ENCODE data around the gene USP9X.
A peak's percentile ranks its signal among the peaks of the same experiment; 100 is the strongest.
"Not testable (repeated sequence)": the region's sequence is repeated elsewhere in the genome, so short reads cannot be mapped to it uniquely, and the experiment has no call there.

USP9X gene

GRCh38 chrX:41133551-41133950 is 48.3 kb downstream of the USP9X start:
- no peak for DNase-seq

- no peak for DNase-seq
Observed at GRCh38 chrX:41137589-41137988, 52.3 kb downstream of the USP9X start.

GRCh38 chrX:41142130-41142910 is 57.1 kb downstream of the USP9X start:
- DNase-seq: no peak

DNA sequence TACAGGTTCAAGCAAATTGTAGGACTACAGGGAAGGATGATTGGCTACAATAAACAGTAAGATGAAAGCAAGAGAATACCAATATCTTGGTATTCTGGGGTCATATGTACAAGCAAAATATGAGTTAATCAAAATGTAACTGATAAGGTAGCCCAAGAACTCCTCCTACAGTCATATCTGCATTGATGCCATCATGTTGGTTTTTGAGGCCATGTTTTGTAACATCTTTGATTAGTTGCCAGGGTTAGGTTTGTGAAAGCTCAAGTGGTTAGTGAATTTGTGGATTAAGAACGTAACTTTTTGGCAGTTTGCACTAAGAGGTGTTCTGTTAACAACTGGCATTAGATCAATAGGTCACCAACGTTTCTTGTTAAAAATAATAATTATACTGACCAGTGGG is 59.6 kb downstream of the USP9X start:
- DNase-seq: no peak

DNA sequence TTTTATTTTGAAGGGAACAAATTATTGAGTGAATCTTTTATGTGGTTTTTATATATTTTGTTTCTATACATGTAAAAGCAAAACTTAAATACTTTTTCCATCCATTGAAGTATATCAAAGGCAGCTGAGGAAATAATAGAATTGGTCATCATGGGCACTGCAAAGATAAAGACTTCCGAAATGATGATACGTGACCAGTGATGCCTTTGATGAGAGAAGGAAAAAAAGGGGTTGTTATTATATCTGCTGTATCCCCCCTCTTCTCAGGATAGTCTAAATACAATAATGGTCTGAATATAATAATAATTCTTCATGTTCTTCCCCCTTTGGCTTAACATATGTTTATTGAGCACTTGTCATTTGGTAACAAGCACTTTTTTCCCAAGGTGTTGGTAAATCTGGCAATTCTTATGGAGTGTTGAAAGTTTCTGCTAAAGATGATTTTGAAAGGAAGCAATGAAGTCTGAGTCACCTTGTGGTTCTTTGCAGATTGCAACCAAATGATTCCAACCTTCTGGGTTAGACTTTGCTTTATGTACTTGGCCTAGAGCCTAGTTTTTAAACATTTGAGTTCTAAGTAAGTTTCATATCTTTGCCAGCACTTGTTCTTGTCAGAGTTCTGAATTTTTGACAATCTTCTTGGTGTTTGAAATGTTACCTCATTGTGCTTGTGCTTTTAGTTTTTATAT is 60.8 kb downstream of the USP9X start:
- DNase-seq: no peak

DNA sequence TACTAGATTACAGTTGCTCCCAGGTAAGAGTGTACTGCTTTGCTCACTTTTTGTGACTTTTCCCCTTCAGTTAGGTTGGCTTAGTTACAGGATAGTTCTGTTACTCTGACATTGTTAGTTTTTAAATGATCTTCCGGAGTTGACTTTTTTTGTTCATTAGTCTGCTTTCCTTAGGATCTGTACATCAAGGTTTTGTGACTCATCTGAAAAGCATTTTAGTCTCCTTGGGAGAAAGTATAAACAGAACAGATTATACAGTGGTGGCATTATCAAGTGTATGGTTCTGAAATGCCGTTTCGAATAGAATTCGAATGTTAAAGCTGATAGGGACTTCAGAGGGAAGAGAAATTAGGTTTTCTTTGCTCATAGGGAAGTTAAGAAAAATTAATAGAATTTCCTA is 63.3 kb downstream of the USP9X start:
- no peak for DNase-seq

DNA sequence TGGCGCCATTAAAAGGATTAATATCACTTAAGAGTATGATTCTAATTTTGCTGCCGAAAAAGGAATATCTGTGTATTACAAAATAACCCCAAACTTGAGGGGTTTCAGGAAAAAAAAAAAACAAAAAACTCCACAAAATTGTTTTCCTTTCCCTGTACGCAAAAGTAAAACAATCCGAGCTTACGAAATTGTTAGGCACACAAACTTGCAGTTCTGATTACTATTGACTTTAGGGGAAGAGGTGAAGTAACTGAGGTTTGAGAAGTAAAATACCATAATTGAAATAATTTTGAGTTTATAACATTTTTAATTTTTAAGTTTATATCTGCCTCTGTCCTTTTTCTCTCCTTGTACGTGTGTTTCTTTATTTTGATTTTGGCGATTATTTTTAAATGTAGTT is 64.8 kb downstream of the USP9X start:
- no peak for DNase-seq

DNA sequence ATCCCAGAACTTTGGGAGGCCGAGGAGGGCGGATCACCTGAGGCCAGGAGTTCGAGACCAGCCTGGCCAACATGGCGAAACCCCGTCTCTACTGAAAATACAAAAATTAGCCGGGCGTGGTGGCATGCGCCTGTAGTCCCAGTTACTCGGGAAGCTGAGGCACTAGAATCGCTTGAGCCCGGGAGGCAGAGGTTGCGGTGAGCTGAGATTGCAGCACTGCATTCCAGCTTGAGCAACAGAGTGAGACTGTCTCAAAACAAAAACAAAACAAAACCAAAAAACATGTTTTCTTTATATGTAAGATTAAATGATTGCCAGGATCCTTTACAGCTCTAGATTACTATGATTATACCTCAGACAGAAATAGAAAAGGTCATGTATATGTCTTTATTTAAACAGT is 66.5 kb downstream of the USP9X start:
- not testable (repeated sequence) for DNase-seq

- DNase-seq: no peak
Observed at GRCh38 chrX:41152221-41152620, 67.0 kb downstream of the USP9X start.

- no peak for DNase-seq
Observed at GRCh38 chrX:41153448-41153847, 68.2 kb downstream of the USP9X start.

- no peak for DNase-seq
Observed at GRCh38 chrX:41153957-41154356, 68.7 kb downstream of the USP9X start.

GRCh38 chrX:41164449-41164848 is 79.2 kb downstream of the USP9X start:
- no peak for DNase-seq

DNA sequence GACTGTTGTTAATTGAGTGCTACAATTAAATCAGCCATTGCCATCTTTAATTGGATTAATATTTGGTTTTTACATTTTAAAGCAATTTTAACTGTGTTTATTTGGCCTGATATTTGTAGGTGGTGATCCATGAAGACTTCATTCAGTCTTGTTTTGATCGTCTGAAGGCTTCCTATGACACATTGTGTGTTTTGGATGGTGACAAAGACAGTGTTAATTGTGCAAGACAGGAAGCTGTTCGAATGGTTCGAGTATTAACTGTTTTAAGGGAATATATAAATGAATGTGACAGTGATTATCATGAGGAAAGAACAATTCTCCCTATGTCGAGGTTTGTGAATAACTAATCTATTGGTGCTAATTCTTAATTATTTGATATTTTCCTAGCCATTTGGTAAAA is 82.6 kb downstream of the USP9X start:
- no peak for DNase-seq

DNA sequence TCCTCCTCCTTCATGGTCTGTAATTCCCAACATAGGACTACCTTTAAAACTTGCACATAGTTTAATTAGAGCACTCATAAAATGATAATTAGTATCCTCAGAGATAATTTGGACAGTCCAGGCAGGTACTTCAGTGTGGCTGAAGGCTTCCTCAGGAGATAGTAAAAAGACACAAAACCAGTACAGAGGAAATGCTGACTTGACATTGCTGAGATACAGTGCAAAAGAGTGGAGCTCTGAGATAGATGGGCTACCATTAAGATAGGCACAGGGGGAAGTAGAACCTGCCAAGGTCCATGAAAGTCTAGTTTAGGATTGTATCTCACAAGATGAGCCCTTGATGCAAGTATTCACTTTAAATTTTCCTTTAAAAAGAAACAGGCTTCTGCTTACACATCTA is 91.0 kb downstream of the USP9X start:
- no peak for DNase-seq

DNA sequence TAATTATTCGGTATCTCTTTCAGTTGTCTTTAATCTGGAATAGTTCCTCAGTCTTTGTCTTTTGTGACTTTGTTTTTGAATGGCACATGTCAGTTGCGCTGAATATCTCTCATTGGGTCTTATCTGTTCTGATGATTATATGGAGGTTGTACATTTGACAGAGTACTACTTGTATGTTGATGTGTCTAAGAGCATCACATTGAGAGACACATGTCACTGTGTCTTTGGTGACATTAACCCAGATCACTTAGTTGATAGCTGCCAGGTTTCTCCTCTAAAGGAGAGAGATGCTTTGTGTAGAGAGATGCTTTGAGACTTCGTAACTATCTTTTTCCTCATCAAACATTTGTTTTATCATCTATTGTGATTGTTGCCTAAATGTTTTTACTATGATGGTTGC is 92.1 kb downstream of the USP9X start:
- DNase-seq: no peak

- no peak for DNase-seq
Observed at GRCh38 chrX:41178201-41178600, 93.0 kb downstream of the USP9X start.

GRCh38 chrX:41180194-41180908 is 95.1 kb downstream of the USP9X start:
- DNase-seq: peak in 1 of 2 experiments; percentile 1

- DNase-seq: no peak
Observed at GRCh38 chrX:41184312-41184711, 99.1 kb downstream of the USP9X start.

- DNase-seq: not testable (repeated sequence)
Observed at GRCh38 chrX:41186946-41187345, 101.7 kb downstream of the USP9X start.

DNA sequence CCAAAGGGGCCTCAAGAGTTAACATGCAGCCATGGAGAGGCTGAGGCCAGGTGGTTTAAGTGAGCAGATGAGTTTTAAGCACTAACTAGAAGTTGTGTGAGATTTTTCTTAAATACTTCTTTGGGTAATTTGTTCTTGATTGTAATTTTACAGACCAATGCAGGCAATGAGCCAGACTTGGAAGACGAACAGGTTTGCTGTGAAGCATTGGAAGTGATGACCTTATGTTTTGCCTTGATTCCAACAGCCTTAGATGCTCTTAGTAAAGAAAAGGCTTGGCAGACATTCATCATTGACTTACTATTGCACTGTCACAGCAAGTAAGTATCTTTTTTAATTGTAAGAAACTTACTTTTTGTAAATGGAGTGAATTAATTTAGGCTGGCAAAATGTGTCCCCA is 103.9 kb downstream of the USP9X start:
- no peak for DNase-seq

DNA sequence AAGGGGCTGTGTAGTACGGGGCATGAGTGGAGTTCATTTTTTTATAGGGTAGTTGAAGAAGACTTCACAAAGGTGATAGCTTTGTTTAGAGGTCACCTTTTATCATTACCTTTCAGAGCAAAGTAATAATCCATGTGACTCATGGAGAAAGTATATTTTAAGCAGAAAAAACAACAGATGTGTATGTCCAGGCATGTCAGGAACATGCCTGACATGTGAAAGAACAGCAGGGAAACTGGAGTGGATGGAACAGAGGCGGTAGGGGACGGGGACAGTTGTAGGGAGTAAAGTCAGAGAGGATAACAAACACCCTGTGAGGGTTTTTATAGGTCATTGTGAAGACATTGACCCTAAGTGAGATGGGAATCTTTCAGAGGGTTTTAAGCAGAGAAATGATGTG is 107.6 kb downstream of the USP9X start:
- no peak for DNase-seq

GRCh38 chrX:41198410-41198809 is 113.2 kb downstream of the USP9X start:
- DNase-seq: no peak

GRCh38 chrX:41200785-41201184 is 115.5 kb downstream of the USP9X start:
- DNase-seq: no peak

DNA sequence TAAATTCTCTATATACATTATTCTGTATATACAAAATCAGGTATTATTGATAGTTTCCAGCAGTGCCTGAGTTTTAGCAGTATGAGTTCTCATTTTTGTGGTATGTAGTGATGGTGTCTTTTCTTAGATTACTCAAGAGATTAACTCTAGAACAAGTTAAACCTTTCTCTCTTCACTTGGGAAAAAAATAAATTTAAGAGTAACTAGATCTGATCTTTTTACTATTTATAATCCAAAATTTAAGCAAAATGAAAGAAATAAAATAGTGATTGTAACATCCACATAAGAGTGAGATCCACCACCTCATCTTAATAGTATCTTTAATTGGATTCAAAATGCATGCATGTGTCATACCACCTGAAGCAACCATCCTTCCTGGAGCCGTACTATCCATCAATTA is 124.6 kb downstream of the USP9X start:
- DNase-seq: no peak
